Measurements from ENCODE around the gene HOXA6. TPM values are rescaled to one million over a fixed set of nuclear protein-coding genes. Genes with fewer than 3 reads are reported as not detected.

The HOXA6 gene
- total and polyA plus RNA-seq, 2 of the 4 experiments (the other 2 are of a cell fraction) = 1.4 to 1.8 TPM

GRCh38 chr7:27105301-27106031, 42.1 kb downstream of the HOXA6 start:
- Histone ChIP-seq H3K9me1 (ENCODE audit: insufficient read depth, low read length) (peaks cover 9% of the 10 kb centered on the region; the same call in 1 of the 2 replicates), H3K56ac (ENCODE audit: extremely low read depth, insufficient read depth, low read length) (peak overlapping the region; percentile 89), H3K9ac (ENCODE audit: low read depth, low read length) (peak overlapping the region; percentile 85), H3K14ac (replicated peaks; ENCODE audit: low read depth, low read length) (peak overlapping the region; percentile 93), H3K36me3 (ENCODE audit: control insufficient read depth, insufficient read depth, low read length) (peaks cover 15% of the 10 kb centered on the region; the same call in 1 of the 2 replicates), H3K4me1 (ENCODE audit: control insufficient read depth, insufficient read depth, low read length) (peaks cover 51% of the 10 kb centered on the region), H4K5ac (ENCODE audit: low read depth, low read length) (peak overlapping the region; percentile 80), H2BK15ac (ENCODE audit: low read depth, low read length) (peak overlapping the region; percentile 75; the same call in 1 of the 3 replicates), H4K8ac (ENCODE audit: low read depth in 2 of 2, low read length in 2 of 2) (peak overlapping the region; percentile 88 to 89), H2BK5ac (ENCODE audit: low read depth, low read length, poor library complexity, severe bottlenecking) (peak overlapping the region; percentile 95), H3K27me3 (ENCODE audit: control insufficient read depth, insufficient read depth, low read length) (no peaks in the 10 kb centered on the region), H3K23ac (ENCODE audit: low read depth, low read length) (peak overlapping the region; percentile 99), H2BK20ac (ENCODE audit: low read depth, low read length) (peak overlapping the region; percentile 79), H3K4me2 (ENCODE audit: low read depth, low read length) (peak overlapping the region; percentile 49), H4K20me1 (ENCODE audit: insufficient read depth, low read length) (peaks cover 5% of the 10 kb centered on the region; the same call in 1 of the 2 replicates), H2AFZ (replicated peaks; ENCODE audit: low read length, poor library complexity) (peak overlapping the region; percentile 53), H3K4ac (ENCODE audit: low read depth, low read length) (peak overlapping the region; percentile 82), H3K4me3 (ENCODE audit: insufficient read depth, low read depth, low read length) (no peak overlapping the region), H3K18ac (ENCODE audit: low read depth, low read length) (peak overlapping the region; percentile 89), H3K79me1 (ENCODE audit: low read depth in 1 of 2, low read length in 2 of 2) (peaks cover 0 to 31% of the 10 kb centered on the region in 2 experiments; a peak in 2 of 4 replicates), H2AK5ac (ENCODE audit: low read depth, low read length) (0 out of 2 replicates have a peak overlapping the region, but pooled peaks have one; percentile 0), H2AK9ac (replicated peaks; ENCODE audit: low read depth, low read length, poor library complexity) (peak overlapping the region; percentile 26), H4K91ac (ENCODE audit: insufficient read depth, low read depth, low read length) (peak overlapping the region; percentile 95), H3K9me3 (ENCODE audit: control insufficient read depth, insufficient read depth, low read length) (no peaks in the 10 kb centered on the region), H2BK120ac (ENCODE audit: low read depth, low read length) (peak overlapping the region; percentile 89), H3K27ac (ENCODE audit: insufficient read depth, low read length) (peak overlapping the region; percentile 96)
- in situ Hi-C loops (cut with MboI; ENCODE audit: low sequenced_read_pairs) (loop anchor here (10.0 kb wide), 1 partner anchor 911 kb away; no protein-coding TSS in a partner anchor), intact Hi-C loops (cut with micrococcal nuclease) (no loop called here), dilution Hi-C loops (cut with HindIII; ENCODE audit: low sequenced_read_pairs, unreplicated experiment) (no loop called here)
- CTCF ChIA-PET = interaction anchor here (0.7 to 1.7 kb wide), 3 partner anchors 10 to 248 kb away, joined by 3 to 5 read pairs (median 3); no protein-coding TSS in a partner anchor
- WGBS, 2 experiments (ENCODE audit: extremely low coverage in 2 of 2, insufficient read length in 1 of 2) = no CpG with 5 or more reads among the region's 13 CpGs
- peak; percentile 45 for DNase-seq
- TF ChIP-seq MAFK (IDR thresholded peaks at IDR 0.05; ENCODE audit: low read depth, low read length) (peak; percentile 55; the same call in 1 of the 2 replicates), USF2 (IDR thresholded peaks at IDR 0.05; ENCODE audit: low read depth, low read length) (no peak), BHLHE40 (IDR thresholded peaks at IDR 0.05; ENCODE audit: low read depth, low read length) (no peak), RCOR1 (IDR thresholded peaks at IDR 0.05; ENCODE audit: insufficient replicate concordance, low read length) (no peak), POLR2A (IDR thresholded peaks at IDR 0.05; ENCODE audit: low read depth, low read length) (0 out of 2 replicates have a peak, but pooled peaks have one; percentile 3), MXI1 (IDR thresholded peaks at IDR 0.05; ENCODE audit: borderline replicate concordance, low read depth, low read length) (no peak)
- ATAC-seq (ENCODE audit: low read depth) = no peak
- BruUV-seq (replicated peaks) = no TSS peak
- POLR2A ChIA-PET (ENCODE audit: unreplicated experiment) = interaction anchor here (0.5 to 1.3 kb wide), 5 partner anchors 9 to 77 kb away, joined by 3 to 5 read pairs (median 3); no protein-coding TSS in a partner anchor
